Activated naive CD8-positive, alpha-beta T cell treated with anti-CD3 and anti-CD28 coated beads, Interleukin-2, amount 50 U/mL, for 16 hours (primary cell): ENCODE data around the gene CHMP2B.
"Not testable (repeated sequence)": the region's sequence is repeated elsewhere in the genome, so short reads cannot be mapped to it uniquely, and the experiment has no call there.

Experiments
- DNase-seq: peaks from one replicate; pipeline ENCODE4 v3.0.0-alpha.2; 2020; ENCODE audit warnings: low read depth, low spot score

CHMP2B gene

GRCh38 chr3:87229113-87229512, 2.0 kb downstream of the CHMP2B start:
- DNase-seq: no peak

- DNase-seq: no peak
Observed at GRCh38 chr3:87233805-87234204, 6.7 kb downstream of the CHMP2B start.

GRCh38 chr3:87236093-87236492, 9.0 kb downstream of the CHMP2B start:
- DNase-seq: no peak

- DNase-seq: no peak
Observed at GRCh38 chr3:87246662-87247429, 19.7 kb downstream of the CHMP2B start.

- DNase-seq: no peak
Observed at GRCh38 chr3:87247430-87247773, 20.3 kb downstream of the CHMP2B start.

GRCh38 chr3:87248231-87248630, 21.1 kb downstream of the CHMP2B start:
- DNase-seq: not testable (repeated sequence)

GRCh38 chr3:87248831-87249230, 21.7 kb downstream of the CHMP2B start:
- DNase-seq: no peak

GRCh38 chr3:87250009-87250408, 22.9 kb downstream of the CHMP2B start:
- no peak for DNase-seq

GRCh38 chr3:87260270-87260669, 33.2 kb downstream of the CHMP2B start:
- DNase-seq: no peak

- DNase-seq: no peak
Observed at GRCh38 chr3:87261925-87262324, 34.8 kb downstream of the CHMP2B start.

GRCh38 chr3:87267953-87268645, 41.0 kb downstream of the CHMP2B start:
- DNase-seq: no peak

GRCh38 chr3:87268646-87269211, 41.6 kb downstream of the CHMP2B start:
- no peak for DNase-seq

- no peak for DNase-seq
Observed at GRCh38 chr3:87269723-87270122, 42.6 kb downstream of the CHMP2B start.

GRCh38 chr3:87270908-87271700, 44.0 kb downstream of the CHMP2B start:
- no peak for DNase-seq

GRCh38 chr3:87272718-87273341, 45.7 kb downstream of the CHMP2B start:
- DNase-seq: no peak

- no peak for DNase-seq
Observed at GRCh38 chr3:87276484-87276883, 49.4 kb downstream of the CHMP2B start, which contains the start of gene POU1F1. Gene POU1F1 (minus strand): TSS chr3:87276584. CDS start chr3:87276462, 122 bp downstream.

- no peak for DNase-seq
Observed at GRCh38 chr3:87287011-87287410, 59.9 kb downstream of the CHMP2B start.

- DNase-seq: no peak
Observed at GRCh38 chr3:87288446-87288845, 61.3 kb downstream of the CHMP2B start.

- no peak for DNase-seq
Observed at GRCh38 chr3:87298111-87298718, 71.1 kb downstream of the CHMP2B start.

GRCh38 chr3:87305031-87305430, 77.9 kb downstream of the CHMP2B start:
- DNase-seq: not testable (repeated sequence)
